ENCODE measurements around the gene TJP3.

Gene TJP3

GRCh38 chr19:3767050-3767449 lies 58.9 kb downstream of the TJP3 start:
- TF ChIP-seq MAX (IDR thresholded peaks at IDR 0.05) (no peak), TCF12 (IDR thresholded peaks at IDR 0.05; ENCODE audit: low read depth) (no peak), NFIC (IDR thresholded peaks at IDR 0.05) (no peak), REST (IDR thresholded peaks at IDR 0.05; ENCODE audit: low read depth) (no peak), RAD21 (IDR thresholded peaks at IDR 0.05; ENCODE audit: low read depth) (no peak), EGR1 (IDR thresholded peaks at IDR 0.05) (no peak), CREB1 (IDR thresholded peaks at IDR 0.05; ENCODE audit: low read depth) (no peak), USF1 (IDR thresholded peaks at IDR 0.05) (no peak), FOXM1 (IDR thresholded peaks at IDR 0.05; ENCODE audit: borderline replicate concordance, low read depth) (no peak), TAF1 (IDR thresholded peaks at IDR 0.05; ENCODE audit: low read depth) (no peak), EP300 (IDR thresholded peaks at IDR 0.05; ENCODE audit: borderline replicate concordance) (no peak), ZBTB7A (IDR thresholded peaks at IDR 0.05; ENCODE audit: low read depth) (no peak), YY1 (IDR thresholded peaks at IDR 0.05; ENCODE audit: low read depth) (no peak)

- no peak for TF ChIP-seq USF1 (IDR thresholded peaks at IDR 0.05)
Observed at GRCh38 chr19:3768015-3768747, 60.0 kb downstream of the TJP3 start.

- TF ChIP-seq EP300 (IDR thresholded peaks at IDR 0.05; ENCODE audit: borderline replicate concordance) (no peak), YY1 (IDR thresholded peaks at IDR 0.05; ENCODE audit: low read depth) (no peak), FOXM1 (IDR thresholded peaks at IDR 0.05; ENCODE audit: borderline replicate concordance, low read depth) (no peak), TCF12 (IDR thresholded peaks at IDR 0.05; ENCODE audit: low read depth) (no peak), RAD21 (IDR thresholded peaks at IDR 0.05; ENCODE audit: low read depth) (no peak), CREB1 (IDR thresholded peaks at IDR 0.05; ENCODE audit: low read depth) (no peak), TEAD4 (IDR thresholded peaks at IDR 0.05) (no peak), EGR1 (IDR thresholded peaks at IDR 0.05) (no peak), NFIC (IDR thresholded peaks at IDR 0.05) (no peak), REST (IDR thresholded peaks at IDR 0.05; ENCODE audit: low read depth) (no peak), MAX (IDR thresholded peaks at IDR 0.05) (no peak), TAF1 (IDR thresholded peaks at IDR 0.05; ENCODE audit: low read depth) (no peak), ZBTB7A (IDR thresholded peaks at IDR 0.05; ENCODE audit: low read depth) (no peak), CEBPB (IDR thresholded peaks at IDR 0.05) (no peak), USF1 (IDR thresholded peaks at IDR 0.05) (no peak)
Observed at GRCh38 chr19:3768748-3769099, 60.5 kb downstream of the TJP3 start.

GRCh38 chr19:3769494-3769893 lies 61.3 kb downstream of the TJP3 start:
- no peak for TF ChIP-seq ZBTB7A (IDR thresholded peaks at IDR 0.05; ENCODE audit: low read depth)
- TF ChIP-seq CREB1 (IDR thresholded peaks at IDR 0.05; ENCODE audit: low read depth), result no peak
- no peak for TF ChIP-seq NFIC (IDR thresholded peaks at IDR 0.05)
- no peak for TF ChIP-seq REST (IDR thresholded peaks at IDR 0.05; ENCODE audit: low read depth)
- TF ChIP-seq RAD21 (IDR thresholded peaks at IDR 0.05; ENCODE audit: low read depth), result no peak
- TF ChIP-seq TEAD4 (IDR thresholded peaks at IDR 0.05), result no peak
- TF ChIP-seq FOXM1 (IDR thresholded peaks at IDR 0.05; ENCODE audit: borderline replicate concordance, low read depth), result no peak
- TF ChIP-seq TAF1 (IDR thresholded peaks at IDR 0.05; ENCODE audit: low read depth), result no peak
- TF ChIP-seq MAX (IDR thresholded peaks at IDR 0.05), result no peak
- TF ChIP-seq USF1 (IDR thresholded peaks at IDR 0.05), result no peak
- no peak for TF ChIP-seq EP300 (IDR thresholded peaks at IDR 0.05; ENCODE audit: borderline replicate concordance)
- TF ChIP-seq YY1 (IDR thresholded peaks at IDR 0.05; ENCODE audit: low read depth), result no peak
- no peak for TF ChIP-seq CEBPB (IDR thresholded peaks at IDR 0.05)
- TF ChIP-seq TCF12 (IDR thresholded peaks at IDR 0.05; ENCODE audit: low read depth), result no peak
